Suppressor macrophage treated with lipopolysaccharide for 4 hours (primary cell): ENCODE results near the gene NCAPH2.

Source experiments
- DNase-seq: peaks from one replicate; pipeline ENCODE4 v3.0.0-alpha.2; 2020

The NCAPH2 gene

GRCh38 chr22:50550395-50550794 lies 42.4 kb downstream of the NCAPH2 start:
- DNase-seq, result no peak

DNA sequence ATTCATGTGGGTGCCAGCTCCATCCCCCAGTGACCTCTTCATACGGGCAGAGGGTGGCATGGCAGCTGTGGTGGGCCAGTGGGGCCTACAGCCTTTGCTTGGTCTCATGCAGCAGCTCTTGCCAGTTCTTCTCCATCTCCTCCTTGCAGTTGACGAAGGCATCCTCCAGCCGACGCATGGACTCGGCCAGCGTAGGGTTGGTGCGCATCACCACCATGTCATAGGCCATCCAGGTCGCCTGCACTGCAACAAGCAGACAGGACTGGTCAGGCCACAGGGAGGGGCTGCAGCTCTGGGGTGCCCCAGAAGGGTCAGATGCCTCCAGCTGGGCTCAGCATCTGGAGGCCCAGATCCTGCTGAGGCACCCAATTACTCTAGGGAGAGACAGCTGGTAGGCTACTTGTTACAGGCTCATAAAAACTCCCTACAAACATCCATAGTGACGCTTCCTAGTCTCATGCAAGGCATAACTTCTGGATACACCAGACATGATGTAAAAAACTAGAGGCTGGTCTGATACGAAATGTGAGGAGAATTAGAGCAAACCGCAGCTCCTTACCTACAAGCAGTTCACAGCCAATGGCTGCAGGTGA lies 43.2 kb downstream of the NCAPH2 start:
- no peak for DNase-seq

GRCh38 chr22:50553310-50553709 lies 45.3 kb downstream of the NCAPH2 start:
- no peak for DNase-seq

- DNase-seq, result no peak
Measured at GRCh38 chr22:50556703-50557102, 48.7 kb downstream of the NCAPH2 start.

DNA sequence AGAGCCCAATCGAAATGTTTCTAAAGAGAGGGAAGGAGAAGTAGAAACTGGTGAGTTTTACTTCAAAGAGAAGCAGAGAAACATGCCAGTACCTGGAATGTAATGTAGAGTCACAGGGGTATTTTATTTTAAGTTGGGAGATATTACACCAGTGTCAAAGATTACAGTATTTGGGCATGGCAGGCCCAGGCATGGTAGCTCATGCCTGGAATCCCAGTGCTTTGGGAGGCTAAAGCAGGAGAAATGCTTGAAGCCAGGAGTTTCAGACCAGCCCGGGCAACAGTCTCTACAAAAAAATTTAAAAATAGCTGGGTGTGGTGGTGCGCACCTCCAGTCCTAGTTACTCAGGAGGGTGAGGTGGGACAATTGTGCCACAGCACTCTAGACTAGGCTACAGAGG lies 52.0 kb downstream of the NCAPH2 start:
- no peak for DNase-seq

GRCh38 chr22:50561401-50562358 lies 53.7 kb downstream of the NCAPH2 start:
- no peak for DNase-seq

DNA sequence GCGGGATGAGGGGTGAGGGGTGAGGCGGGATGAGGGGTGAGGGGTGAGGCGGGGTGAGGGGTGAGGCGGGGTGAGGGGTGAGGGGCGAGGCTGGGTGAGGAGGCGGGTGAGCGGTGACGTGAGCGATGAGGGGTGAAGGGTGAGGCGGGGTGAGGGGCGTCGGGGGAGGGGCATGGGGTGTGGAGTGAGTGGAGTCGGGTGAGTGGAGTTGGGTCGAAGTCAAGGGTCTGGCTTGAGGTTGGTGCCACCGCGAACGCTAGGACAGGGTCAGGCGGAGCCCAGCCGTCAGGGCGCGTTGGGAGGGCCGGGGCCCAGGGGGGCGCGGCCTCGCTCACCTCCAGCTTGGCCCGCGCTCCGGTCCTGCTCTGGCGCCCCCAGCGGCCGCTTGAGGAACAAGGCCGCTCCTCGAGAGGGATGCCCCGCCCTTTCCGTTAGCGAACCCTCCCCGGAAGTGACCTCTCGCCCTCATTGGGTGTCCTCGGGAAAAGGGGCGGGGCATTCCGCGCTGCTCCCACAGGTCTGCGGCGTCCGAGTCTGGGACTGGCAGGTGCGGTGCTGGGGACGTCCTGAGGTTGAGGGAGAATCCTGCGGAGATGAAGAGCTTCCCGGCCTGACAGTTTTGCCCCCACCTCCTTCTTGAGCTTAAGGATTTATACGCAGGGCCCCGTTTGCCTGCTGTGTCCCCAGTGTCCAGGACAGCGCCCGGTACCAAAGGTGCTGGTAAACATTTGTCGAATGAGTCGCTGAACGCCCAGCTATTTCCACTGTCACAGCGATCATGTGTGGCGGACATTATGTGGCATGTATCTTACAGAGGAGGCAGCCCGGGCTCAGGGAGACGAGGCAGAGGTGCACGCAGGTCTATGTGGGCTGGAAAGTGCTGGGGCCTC lies 54.7 kb downstream of the NCAPH2 start, which contains the start of gene SYCE3:
Gene SYCE3, minus strand, starts transcription at position 397 of the 890 bp plus-strand sequence. CDS start 6,514 bp downstream, outside the sequence.
- peak; percentile 99 for DNase-seq

DNA sequence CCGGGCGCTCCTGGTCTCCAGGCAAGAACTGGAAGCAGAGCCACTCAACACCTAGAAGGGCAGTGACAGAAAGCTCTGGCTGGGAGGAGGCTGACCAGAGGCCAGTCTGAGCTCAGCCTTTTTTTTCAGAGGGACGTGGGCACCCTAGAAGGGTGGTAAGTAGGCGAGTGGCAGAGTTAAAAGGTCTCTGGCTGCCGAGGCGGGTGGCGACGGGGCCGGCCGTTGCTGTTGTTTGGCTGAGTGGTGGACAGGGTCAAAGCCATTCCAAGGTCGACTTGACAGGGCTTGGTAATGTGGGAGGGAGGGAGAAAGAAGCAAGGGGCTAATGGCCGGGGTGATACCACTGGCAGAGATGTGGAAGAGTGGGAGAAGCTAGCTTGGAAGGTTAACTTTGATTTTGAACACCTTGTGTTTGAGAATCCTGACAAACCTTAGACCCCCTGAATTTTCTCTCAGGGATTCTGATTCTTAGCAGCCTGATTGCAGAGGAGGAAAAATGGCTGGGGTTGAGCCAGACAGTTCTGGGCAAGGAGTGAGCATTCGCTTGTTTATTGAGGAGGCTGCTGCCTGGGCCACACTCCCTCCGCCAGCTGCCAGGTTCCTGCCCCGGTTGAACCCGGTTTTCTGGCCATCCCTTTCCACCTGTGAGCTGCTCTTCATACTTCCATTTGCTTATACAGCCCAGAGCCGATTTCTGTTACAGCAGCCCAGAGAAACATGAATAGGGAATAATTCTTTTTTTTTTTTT lies 55.6 kb downstream of the NCAPH2 start:
- DNase-seq, result no peak

- DNase-seq, result no peak
Measured at GRCh38 chr22:50564289-50564688, 56.3 kb downstream of the NCAPH2 start.

- DNase-seq, result no peak
Measured at GRCh38 chr22:50567721-50568252, 59.8 kb downstream of the NCAPH2 start.

- DNase-seq, result no peak
Measured at GRCh38 chr22:50568626-50569025, 60.6 kb downstream of the NCAPH2 start.

- no peak for DNase-seq
Measured at GRCh38 chr22:50569041-50569459, 61.0 kb downstream of the NCAPH2 start.

DNA sequence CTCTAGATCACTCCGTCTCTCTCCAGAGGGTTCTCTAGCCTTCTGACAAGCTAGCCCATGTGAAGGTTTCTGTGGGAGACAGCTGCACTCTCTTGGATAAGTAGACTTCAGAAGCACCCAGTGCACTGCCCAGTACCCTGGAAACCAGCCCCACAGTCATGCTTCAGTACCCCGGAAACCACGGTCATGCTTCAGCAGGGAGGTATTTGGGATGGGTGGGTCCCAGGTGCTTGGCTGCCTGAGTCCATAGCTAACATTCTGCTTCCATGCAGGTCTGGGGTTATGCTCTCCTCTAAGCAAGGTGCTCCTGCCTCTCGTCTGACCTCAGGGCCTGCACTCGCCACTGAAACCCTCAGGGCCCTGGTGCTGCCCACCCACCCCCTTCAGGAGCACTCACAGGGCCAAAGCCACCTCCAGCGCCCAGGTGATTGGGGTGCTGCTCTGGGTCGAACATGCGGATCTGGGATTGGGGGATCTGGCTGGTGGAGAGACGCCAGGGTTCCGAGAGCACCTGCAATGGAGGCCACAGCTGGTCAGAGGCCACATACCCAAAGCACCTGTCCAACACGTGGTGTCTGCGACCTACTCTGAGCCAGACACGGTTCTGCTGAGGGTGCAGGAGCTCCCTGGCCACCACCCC lies 62.0 kb downstream of the NCAPH2 start:
- no peak for DNase-seq

DNA sequence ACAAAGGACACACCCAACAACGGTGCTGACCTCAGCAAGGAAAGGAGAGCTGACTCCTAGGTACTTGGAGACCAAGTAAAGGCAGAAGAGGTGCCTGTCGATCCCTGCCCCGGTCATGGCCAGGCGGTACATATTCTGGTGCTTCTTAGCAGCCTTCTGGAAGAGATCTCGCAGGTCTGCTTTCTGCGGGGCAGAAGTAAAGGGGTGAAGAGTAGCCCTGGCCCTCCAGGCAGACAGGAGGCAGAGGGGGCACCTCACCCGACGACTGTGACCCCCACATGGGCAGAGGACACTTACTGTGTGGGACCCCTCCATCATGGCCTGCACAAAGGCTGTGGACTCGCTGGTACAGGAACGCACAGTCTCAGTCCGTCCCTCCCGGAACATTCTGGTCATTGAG lies 62.8 kb downstream of the NCAPH2 start:
- DNase-seq, result no peak

DNA sequence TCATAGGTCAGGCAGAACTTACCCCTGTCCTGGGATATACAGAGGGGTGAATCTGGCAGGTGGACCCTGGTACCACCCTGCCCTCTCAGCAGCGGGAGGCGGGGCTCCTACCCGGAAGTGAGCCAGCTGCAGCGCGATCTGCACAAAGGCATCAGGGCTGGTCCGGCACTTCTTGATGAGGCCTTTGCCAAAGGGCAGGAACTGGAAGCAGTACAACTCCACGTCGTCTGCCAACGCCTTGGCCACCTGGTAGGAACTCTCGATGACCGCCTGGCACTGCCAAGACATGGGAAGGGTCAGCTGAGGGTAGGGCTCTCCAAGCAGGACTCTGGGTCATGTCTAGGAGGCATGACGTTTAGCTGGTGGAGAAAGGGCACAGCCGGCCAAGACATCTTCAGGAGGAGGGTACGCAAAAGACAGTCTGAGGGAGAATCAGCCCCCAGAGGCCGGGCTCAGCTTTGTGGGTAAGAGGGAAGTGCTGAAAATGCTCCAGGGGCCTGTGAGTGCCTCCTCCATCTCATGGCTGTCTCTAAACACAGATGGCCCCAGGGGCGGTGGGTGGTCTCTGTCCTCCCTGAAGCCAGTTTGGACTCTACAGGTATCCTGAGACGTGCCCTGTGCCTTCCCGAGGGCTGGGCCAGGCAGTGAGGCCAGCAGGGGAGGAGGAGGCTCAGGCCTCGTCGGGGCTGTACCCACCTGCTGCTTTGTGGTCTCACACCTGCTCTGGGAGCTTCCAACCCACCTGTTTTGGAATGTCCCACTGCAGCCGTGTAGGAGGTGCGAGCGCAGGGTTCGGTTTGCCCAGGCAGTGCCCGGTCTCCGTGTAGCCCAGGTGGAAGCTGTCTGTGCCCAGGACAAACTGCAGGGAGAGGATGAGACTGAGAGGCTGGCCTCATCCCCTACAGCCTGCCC lies 63.5 kb downstream of the NCAPH2 start:
- no peak for DNase-seq

DNA sequence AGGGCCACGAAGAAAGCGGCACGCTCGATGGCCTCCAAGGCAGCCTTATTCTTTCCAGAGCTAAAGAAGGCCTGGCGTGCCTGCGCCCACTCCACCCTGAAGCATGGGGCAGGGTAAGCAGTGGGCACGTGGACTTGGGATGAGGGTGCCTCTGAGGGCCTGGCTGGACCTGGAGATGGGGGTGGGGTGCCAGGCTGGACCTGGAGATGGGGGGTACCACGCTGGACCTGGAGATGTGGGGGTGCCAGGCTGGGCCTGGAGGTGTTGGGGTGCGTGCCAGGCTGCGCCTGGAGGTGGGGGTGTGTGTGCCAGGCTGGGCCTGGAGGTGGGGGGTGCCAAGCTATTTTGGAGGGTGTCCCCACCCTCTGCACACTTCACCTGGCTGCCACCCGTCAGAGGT lies 64.9 kb downstream of the NCAPH2 start:
- no peak for DNase-seq

- DNase-seq, result no peak
Measured at GRCh38 chr22:50573491-50574382, 65.7 kb downstream of the NCAPH2 start.

DNA sequence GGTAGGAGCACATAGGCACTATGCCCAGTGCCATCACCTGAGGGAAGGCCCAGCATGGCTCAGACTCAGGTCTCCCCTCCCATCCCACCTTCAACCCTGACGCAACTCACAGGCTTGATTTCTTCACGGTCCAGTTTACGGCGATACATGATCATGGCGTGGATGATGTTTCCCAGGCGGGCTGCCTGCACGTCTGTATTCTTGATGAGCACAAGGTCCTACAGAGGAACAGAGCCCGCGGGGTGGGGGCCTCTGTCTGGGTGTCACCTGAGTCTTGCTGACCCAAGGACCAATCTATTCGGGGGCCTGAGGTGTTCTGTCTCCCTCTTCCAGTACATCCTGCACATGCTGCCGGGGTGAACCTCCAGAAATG lies 66.3 kb downstream of the NCAPH2 start:
- DNase-seq, result no peak
